ENCODE results near the gene ADGRB3. TPM values are rescaled to one million over a fixed set of nuclear protein-coding genes. Genes with fewer than 3 reads are reported as not detected.

The ADGRB3 gene
- total RNA-seq, 4 donors from 2014 or later: 5.3 to 15.6 (median 7.6) TPM

GRCh38 chr6:69179681-69180080 is 544.6 kb downstream of the ADGRB3 start:
- intact Hi-C loops (cut with DNase I; ENCODE audit: low total_unique reads): no loop called here
- H3K9me3 ChIP-seq: no peaks in the 10 kb centered on the region
- no peak for TF ChIP-seq POLR2A (IDR thresholded peaks at IDR 0.05)
- TF ChIP-seq, protein P1, sequence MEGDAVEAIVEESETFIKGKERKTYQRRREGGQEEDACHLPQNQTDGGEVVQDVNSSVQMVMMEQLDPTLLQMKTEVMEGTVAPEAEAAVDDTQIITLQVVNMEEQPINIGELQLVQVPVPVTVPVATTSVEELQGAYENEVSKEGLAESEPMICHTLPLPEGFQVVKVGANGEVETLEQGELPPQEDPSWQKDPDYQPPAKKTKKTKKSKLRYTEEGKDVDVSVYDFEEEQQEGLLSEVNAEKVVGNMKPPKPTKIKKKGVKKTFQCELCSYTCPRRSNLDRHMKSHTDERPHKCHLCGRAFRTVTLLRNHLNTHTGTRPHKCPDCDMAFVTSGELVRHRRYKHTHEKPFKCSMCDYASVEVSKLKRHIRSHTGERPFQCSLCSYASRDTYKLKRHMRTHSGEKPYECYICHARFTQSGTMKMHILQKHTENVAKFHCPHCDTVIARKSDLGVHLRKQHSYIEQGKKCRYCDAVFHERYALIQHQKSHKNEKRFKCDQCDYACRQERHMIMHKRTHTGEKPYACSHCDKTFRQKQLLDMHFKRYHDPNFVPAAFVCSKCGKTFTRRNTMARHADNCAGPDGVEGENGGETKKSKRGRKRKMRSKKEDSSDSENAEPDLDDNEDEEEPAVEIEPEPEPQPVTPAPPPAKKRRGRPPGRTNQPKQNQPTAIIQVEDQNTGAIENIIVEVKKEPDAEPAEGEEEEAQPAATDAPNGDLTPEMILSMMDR (IDR thresholded peaks at IDR 0.05): no peak
- no peaks in the 10 kb centered on the region for H3K27me3 ChIP-seq
- H3K36me3 ChIP-seq: no peaks in the 10 kb centered on the region
- no peak overlapping the region for H3K27ac ChIP-seq
- H3K4me1 ChIP-seq: no peaks in the 10 kb centered on the region
- H3K4me3 ChIP-seq: no peak overlapping the region
- DNase-seq: no peak

DNA sequence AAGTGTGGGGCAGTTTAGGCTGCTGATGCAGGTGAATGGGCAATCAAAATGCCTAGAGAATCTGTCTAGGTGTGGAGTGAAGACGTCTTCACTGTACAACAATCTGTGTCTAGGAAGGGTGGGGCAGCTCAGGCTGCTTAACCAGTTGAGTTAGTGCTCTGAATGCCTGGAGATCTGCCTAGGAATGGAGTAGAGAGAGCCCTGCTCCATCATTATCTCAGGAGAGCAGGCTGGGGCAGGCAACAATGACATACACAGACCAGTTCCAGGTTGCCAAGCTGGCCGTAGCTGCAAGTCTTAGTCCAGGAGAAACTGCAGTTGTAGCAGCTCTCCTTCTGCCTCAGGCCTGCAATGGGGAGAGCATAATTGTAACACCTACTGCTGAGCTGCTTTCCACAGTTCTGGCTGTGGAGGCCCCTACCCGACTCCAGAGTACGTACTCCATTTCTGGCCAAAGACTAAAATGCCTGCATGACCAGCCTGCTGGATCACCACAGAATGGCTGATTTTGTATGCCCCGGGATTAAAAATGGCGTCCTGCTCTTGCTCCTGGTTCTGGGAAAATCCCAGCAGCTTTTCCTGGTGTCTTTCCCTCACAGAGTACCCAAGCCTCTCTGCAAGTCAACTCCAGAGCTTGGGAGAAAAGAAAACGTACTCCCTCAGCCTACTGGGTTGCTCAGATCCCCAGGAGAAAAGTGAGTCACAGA is 545.4 kb downstream of the ADGRB3 start:
- TF ChIP-seq, protein P1 (IDR thresholded peaks at IDR 0.05): no peak
- TF ChIP-seq POLR2A (IDR thresholded peaks at IDR 0.05): no peak

DNA sequence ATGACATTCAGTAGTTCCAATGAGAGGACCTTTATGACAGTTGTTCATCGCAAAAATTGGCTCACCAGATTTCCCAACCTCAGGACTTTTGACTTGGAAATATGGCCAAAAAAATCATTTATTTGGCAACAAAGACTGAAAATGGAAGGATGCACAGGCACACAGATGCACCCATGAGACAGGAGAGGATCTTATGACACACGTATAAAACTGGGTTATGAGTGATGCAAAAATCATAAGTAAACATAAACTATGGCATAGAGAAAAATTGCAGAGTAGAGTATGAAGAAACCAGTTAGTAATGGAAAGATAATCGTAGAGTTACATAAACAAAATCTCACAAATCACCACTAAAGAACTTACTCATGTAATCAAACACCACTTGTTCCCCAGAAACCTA is 546.9 kb downstream of the ADGRB3 start:
- DNase-seq: no peak
- Histone ChIP-seq H3K27me3 (no peaks in the 10 kb centered on the region), H3K36me3 (no peaks in the 10 kb centered on the region), H3K4me1 (no peaks in the 10 kb centered on the region), H3K9me3 (no peaks in the 10 kb centered on the region), H3K27ac (no peak overlapping the region), H3K4me3 (no peak overlapping the region)
- TF ChIP-seq, protein P1 (IDR thresholded peaks at IDR 0.05): no peak
- TF ChIP-seq POLR2A (IDR thresholded peaks at IDR 0.05): no peak
- intact Hi-C loops (cut with DNase I; ENCODE audit: low total_unique reads): no loop called here

More for the DNA sequence above, 545.4 kb downstream of the ADGRB3 start:
- Histone ChIP-seq H3K4me3 (no peak overlapping the region), H3K9me3 (no peaks in the 10 kb centered on the region), H3K27me3 (no peaks in the 10 kb centered on the region), H3K27ac (no peak overlapping the region), H3K36me3 (no peaks in the 10 kb centered on the region), H3K4me1 (no peaks in the 10 kb centered on the region)
- no peak for DNase-seq
- intact Hi-C loops (cut with DNase I; ENCODE audit: low total_unique reads): no loop called here

- Histone ChIP-seq H3K27me3 (no peaks in the 10 kb centered on the region), H3K27ac (no peak overlapping the region), H3K4me1 (no peaks in the 10 kb centered on the region), H3K36me3 (no peaks in the 10 kb centered on the region), H3K4me3 (no peak overlapping the region), H3K9me3 (no peaks in the 10 kb centered on the region)
- no peak for DNase-seq
- intact Hi-C loops (cut with DNase I; ENCODE audit: low total_unique reads): no loop called here
- TF ChIP-seq POLR2A (IDR thresholded peaks at IDR 0.05): no peak
- TF ChIP-seq, protein P1 (IDR thresholded peaks at IDR 0.05): no peak
Observed at GRCh38 chr6:69185276-69185675, 550.2 kb downstream of the ADGRB3 start.

DNA sequence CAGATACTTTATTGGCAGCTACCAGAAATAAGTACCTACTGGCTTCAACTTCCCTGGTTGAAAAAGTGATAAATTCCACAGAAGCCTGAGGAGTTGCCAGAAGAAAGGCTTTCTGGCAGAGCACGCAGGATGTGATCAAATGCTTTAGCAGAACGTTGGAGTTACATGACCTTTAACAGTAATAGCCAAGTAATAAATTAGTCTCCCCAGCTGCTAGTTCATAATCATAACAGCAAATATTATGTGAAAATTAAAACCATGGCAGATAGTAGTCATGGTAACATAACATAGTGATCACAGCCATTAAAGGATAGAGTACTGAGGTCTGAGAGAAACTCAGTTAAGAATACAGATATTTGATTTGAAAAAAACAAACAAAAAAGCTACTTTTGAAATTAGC is 567.7 kb downstream of the ADGRB3 start:
- Histone ChIP-seq H3K4me1 (no peaks in the 10 kb centered on the region), H3K27ac (no peak overlapping the region), H3K9me3 (no peaks in the 10 kb centered on the region), H3K4me3 (no peak overlapping the region), H3K36me3 (no peaks in the 10 kb centered on the region), H3K27me3 (no peaks in the 10 kb centered on the region)
- DNase-seq: no peak
- intact Hi-C loops (cut with DNase I; ENCODE audit: low total_unique reads): no loop called here
- TF ChIP-seq POLR2A (IDR thresholded peaks at IDR 0.05): no peak
- TF ChIP-seq, protein P1 (IDR thresholded peaks at IDR 0.05): no peak
